Endothelial cell of umbilical vein (primary cell): ENCODE measurements around the gene CDH15. TPM values are rescaled to one million over a fixed set of nuclear protein-coding genes. Genes with fewer than 3 reads are reported as not detected.

Experiments
- BruUV-seq: library from RNA; stranded (reverse); fragments of 400-500 nt; replicated peaks from 2 replicates; lab custom pipeline; 2021; lab: Mats Ljungman, UMichigan
- CTCF ChIA-PET: fragments of 300-600, 350-600 bp; sonication (Branson Sonifier 250); formaldehyde crosslinking; loops from one replicate; lab custom pipeline; 2021; ENCODE audit warnings: antibody characterized with exemption, inconsistent platforms; lab: Charles Lee
- POLR2A ChIA-PET: fragments of 300-600, 350-600 bp; sonication (Branson Sonifier 250); formaldehyde crosslinking; loops from one replicate; lab custom pipeline; 2021; ENCODE audit warnings: antibody characterized with exemption, inconsistent platforms; lab: Charles Lee
- DNase-seq: peaks from one replicate; pipeline ENCODE4 v3.0.0-alpha.2; 2011; ENCODE audit warnings: low read depth, low spot score
- FAIRE-seq: peaks from 2 replicates; lab custom pipeline; 2011; peaks lifted over from hg19 to GRCh38; lab: Jason Lieb, UNC
- H2AFZ ChIP-seq: 2 replicates; pipeline ENCODE4 v1.6.0; 2012; ENCODE audit warnings: low read depth, low read length, control low read depth, inconsistent platforms
- H3K27ac ChIP-seq: 2 replicates; pipeline ENCODE4 v1.5.1; 2011; ENCODE audit warnings: low read depth, mild to moderate bottlenecking, control low read depth, low read length, moderate library complexity; ENCODE audit not compliant: insufficient read depth
- H3K27me3 ChIP-seq, 2 experiments: 2 replicates each; pipeline versions ENCODE4 v1.6.0 to v1.6.1; 2011; ENCODE audit warnings: low read length in 2 of 2, mixed read lengths in 1 of 2; ENCODE audit not compliant: control insufficient read depth in 2 of 2, insufficient read depth in 2 of 2
- H3K36me3 ChIP-seq, 2 experiments: 2 replicates in 1 of 2; 3 replicates in 1 of 2; pipeline ENCODE4 v1.5.1; 2011; ENCODE audit warnings: low read length in 2 of 2, mild to moderate bottlenecking in 1 of 2, moderate library complexity in 1 of 2; ENCODE audit not compliant: control insufficient read depth in 2 of 2, insufficient read depth in 2 of 2; ENCODE audit errors: extremely low read depth in 1 of 2
- H3K4me1 ChIP-seq: 3 replicates; pipeline ENCODE4 v1.5.1; 2011; ENCODE audit warnings: mild to moderate bottlenecking, low read length; ENCODE audit not compliant: control insufficient read depth, insufficient read depth; ENCODE audit errors: extremely low read depth
- H3K4me2 ChIP-seq: 2 replicates; pipeline ENCODE4 v1.6.1; 2011; ENCODE audit warnings: low read length, control low read depth, mixed read lengths; ENCODE audit not compliant: insufficient read depth
- H3K4me3 ChIP-seq, 3 experiments: fragments of 200-600 bp in 1 of 3; sonication (generic), shearing (Covaris generic) in 1 of 3; replicated peaks in 1 of 3; 2 replicates each; pipeline ENCODE4 v1.5.1; 2011 to 2016; ENCODE audit warnings: control low read depth in 3 of 3, low read length in 3 of 3, mild to moderate bottlenecking in 2 of 3, inconsistent platforms in 1 of 3, low read depth in 1 of 3, moderate library complexity in 1 of 3; ENCODE audit not compliant: insufficient read depth in 1 of 3
- H3K79me2 ChIP-seq: 2 replicates; pipeline ENCODE4 v1.6.0; 2012; ENCODE audit warnings: low read length, inconsistent platforms; ENCODE audit not compliant: control insufficient read depth, insufficient read depth
- H3K9ac ChIP-seq: replicated peaks from 2 replicates; pipeline ENCODE3; 2011; ENCODE audit warnings: low read length, control low read depth; ENCODE audit not compliant: insufficient read depth; ENCODE audit errors: extremely low read depth
- H3K9me1 ChIP-seq: replicated peaks from 3 replicates; pipeline ENCODE4 v1.6.0; 2011; ENCODE audit warnings: mild to moderate bottlenecking, low read length; ENCODE audit not compliant: control insufficient read depth, insufficient read depth; ENCODE audit errors: extremely low read depth
- H3K9me3 ChIP-seq: replicated peaks from 2 replicates; pipeline ENCODE4 v1.5.1; 2012; ENCODE audit warnings: low read length, inconsistent platforms; ENCODE audit not compliant: control insufficient read depth, insufficient read depth
- H4K20me1 ChIP-seq: replicated peaks from 2 replicates; pipeline ENCODE3; 2011; ENCODE audit warnings: mild to moderate bottlenecking, low read length; ENCODE audit not compliant: control insufficient read depth, insufficient read depth; ENCODE audit errors: extremely low read depth
- EZH2 ChIP-seq: IDR thresholded peaks from 2 replicates; pipeline ENCODE4 v1.6.1; 2012; ENCODE audit warnings: borderline replicate concordance, low read depth, mild to moderate bottlenecking, moderate library complexity, low read length, inconsistent platforms; ENCODE audit not compliant: severe bottlenecking
- FOS ChIP-seq: IDR thresholded peaks from 2 replicates; pipeline ENCODE4 v1.6.1; 2011; ENCODE audit warnings: mild to moderate bottlenecking, low read length, moderate library complexity, borderline replicate concordance; ENCODE audit not compliant: insufficient read depth
- GATA2 ChIP-seq: IDR thresholded peaks from 2 replicates; pipeline ENCODE4 v1.7.0; 2011; ENCODE audit warnings: low read depth, mild to moderate bottlenecking, moderate library complexity, mixed read lengths, low read length; ENCODE audit not compliant: insufficient read length, insufficient read depth
- JUN ChIP-seq: IDR thresholded peaks from 2 replicates; pipeline ENCODE4 v1.6.1; 2011; ENCODE audit warnings: borderline replicate concordance, low read depth; ENCODE audit not compliant: insufficient read length, insufficient read depth
- MYC ChIP-seq: IDR thresholded peaks from one replicate; pipeline ENCODE4 v1.6.1; 2011; ENCODE audit warnings: mild to moderate bottlenecking, low read depth, low read length
- POLR2A ChIP-seq: IDR thresholded peaks from 2 replicates; pipeline ENCODE4 v1.6.1; 2012; ENCODE audit warnings: low read depth, mild to moderate bottlenecking, control low read depth, low read length
- POLR2AphosphoS5 ChIP-seq: IDR thresholded peaks from 2 replicates; pipeline ENCODE4 v1.6.1; 2012; ENCODE audit warnings: low read depth, mild to moderate bottlenecking, control low read depth, low read length, moderate library complexity; ENCODE audit not compliant: insufficient read depth
- dilution Hi-C: fragments of 300-500 bp; cut with MboI; formaldehyde crosslinking; loops from one replicate; pipeline ENCODE4 v1.15.0; 2019; ENCODE audit warnings: low sequenced_read_pairs; ENCODE audit not compliant: extremely low pct_ligation_motif_present
- intact Hi-C: fragments of 100-400 bp; cut with micrococcal nuclease; formaldehyde crosslinking; loops from one replicate; pipeline ENCODE4 v1.10.0; 2022
- polyA plus RNA-seq, 4 experiments: library from polyadenylated mRNA; depleted of rRNA in 3 of 4; stranded (reverse) in 3 of 4; unstranded in 1 of 4; fragments of >200 nt; gene quantifications; 2 replicates each; pipeline versions ENCODE4 v1.2.1 to v1.2.3, GENCODE V29; 2011 to 2012; ENCODE audit warnings: missing spikeins in 1 of 4
- total RNA-seq: library from RNA; stranded (reverse); gene quantifications from 2 replicates; pipeline ENCODE4 v1.2.3, GENCODE V29; 2021
- TF ChIP-seq, protein P1 (sequence below): IDR thresholded peaks from 2 replicates; pipeline ENCODE4 v1.6.1; 2011; ENCODE audit not compliant: insufficient read depth, insufficient read length
- TF ChIP-seq, protein P2 (sequence below), 2 donors: IDR thresholded peaks; 1 replicate in 1 of 2; 2 replicates in 1 of 2; pipeline ENCODE4 v1.5.1; 2011; ENCODE audit warnings: low read length in 2 of 2, mild to moderate bottlenecking in 2 of 2, moderate library complexity in 2 of 2, control low read depth in 1 of 2, inconsistent platforms in 1 of 2, low read depth in 1 of 2; ENCODE audit not compliant: insufficient read depth in 1 of 2; ENCODE audit errors: extremely low read depth in 1 of 2

The CDH15 gene
- total and polyA plus RNA-seq, 2 donors (not counting 3 experiments of a cell fraction or from before 2014, with no cell fraction given), result 0.44 TPM; not detected in 1

DNA sequence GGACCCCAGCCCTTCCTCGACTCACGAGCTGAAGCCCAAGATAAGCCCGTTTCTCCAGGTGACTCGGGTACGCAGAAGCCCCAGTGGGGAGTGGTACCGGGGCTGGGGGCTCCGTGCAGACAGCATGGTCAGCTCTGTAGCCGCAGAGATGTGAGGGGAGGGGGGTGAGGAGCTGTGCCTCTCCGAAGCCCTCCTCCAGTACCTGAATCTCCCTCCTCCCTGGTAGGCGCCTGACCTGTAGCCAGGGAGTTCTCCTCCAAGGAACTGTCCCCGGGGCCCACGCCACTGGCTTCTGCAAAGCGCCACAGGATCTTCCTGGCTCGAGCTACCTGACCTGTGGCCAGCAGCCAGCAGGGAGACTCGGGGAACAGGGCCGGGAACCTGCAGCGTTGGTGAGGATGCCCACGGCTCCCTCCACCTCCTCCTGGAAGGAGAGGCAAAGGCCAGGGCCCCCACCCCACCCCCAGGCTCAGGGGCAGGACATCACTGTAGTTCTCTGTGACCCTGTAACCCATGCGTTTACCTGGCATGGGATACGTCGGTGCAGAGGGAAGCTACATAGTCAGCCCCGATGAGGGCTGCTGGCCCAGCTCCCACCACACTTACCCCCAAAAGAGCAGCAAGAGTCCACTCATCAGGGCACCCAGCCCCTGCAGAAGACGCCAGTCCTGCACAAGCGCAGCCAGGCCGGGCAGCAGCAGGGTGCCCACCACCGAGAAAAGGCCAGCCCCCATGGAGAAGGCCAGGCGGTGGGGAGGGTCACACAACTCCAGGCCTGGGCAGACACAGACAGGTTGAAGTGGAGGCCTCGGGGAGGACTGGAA lies 27.1 kb downstream of the CDH15 start:
- intact Hi-C loops (no loop called here), dilution Hi-C loops (no loop called here)
- Histone ChIP-seq H3K27ac (no peak overlapping the region), H3K36me3 (no peaks in the 10 kb centered on the region), H2AFZ (no peak overlapping the region), H3K4me3 (no peak overlapping the region), H4K20me1 (no peaks in the 10 kb centered on the region), H3K27me3 (peaks cover 20 to 32% of the 10 kb centered on the region in 2 experiments), H3K9me3 (no peaks in the 10 kb centered on the region), H3K9me1 (no peaks in the 10 kb centered on the region), H3K9ac (no peak overlapping the region), H3K4me2 (no peak overlapping the region), H3K79me2 (no peaks in the 10 kb centered on the region), H3K4me1 (no peaks in the 10 kb centered on the region)
- BruUV-seq, result no TSS peak
- TF ChIP-seq MYC, result no peak
- TF ChIP-seq, protein P1, sequence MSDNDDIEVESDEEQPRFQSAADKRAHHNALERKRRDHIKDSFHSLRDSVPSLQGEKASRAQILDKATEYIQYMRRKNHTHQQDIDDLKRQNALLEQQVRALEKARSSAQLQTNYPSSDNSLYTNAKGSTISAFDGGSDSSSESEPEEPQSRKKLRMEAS, result no peak
- no peak for TF ChIP-seq POLR2AphosphoS5
- no peak for TF ChIP-seq FOS
- no peak for TF ChIP-seq POLR2A
- TF ChIP-seq EZH2, result no peak
- no peak for TF ChIP-seq GATA2
- TF ChIP-seq JUN, result no peak
- TF ChIP-seq, protein P2, sequence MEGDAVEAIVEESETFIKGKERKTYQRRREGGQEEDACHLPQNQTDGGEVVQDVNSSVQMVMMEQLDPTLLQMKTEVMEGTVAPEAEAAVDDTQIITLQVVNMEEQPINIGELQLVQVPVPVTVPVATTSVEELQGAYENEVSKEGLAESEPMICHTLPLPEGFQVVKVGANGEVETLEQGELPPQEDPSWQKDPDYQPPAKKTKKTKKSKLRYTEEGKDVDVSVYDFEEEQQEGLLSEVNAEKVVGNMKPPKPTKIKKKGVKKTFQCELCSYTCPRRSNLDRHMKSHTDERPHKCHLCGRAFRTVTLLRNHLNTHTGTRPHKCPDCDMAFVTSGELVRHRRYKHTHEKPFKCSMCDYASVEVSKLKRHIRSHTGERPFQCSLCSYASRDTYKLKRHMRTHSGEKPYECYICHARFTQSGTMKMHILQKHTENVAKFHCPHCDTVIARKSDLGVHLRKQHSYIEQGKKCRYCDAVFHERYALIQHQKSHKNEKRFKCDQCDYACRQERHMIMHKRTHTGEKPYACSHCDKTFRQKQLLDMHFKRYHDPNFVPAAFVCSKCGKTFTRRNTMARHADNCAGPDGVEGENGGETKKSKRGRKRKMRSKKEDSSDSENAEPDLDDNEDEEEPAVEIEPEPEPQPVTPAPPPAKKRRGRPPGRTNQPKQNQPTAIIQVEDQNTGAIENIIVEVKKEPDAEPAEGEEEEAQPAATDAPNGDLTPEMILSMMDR (IDR thresholded peaks at IDR 0.05; ENCODE audit: extremely low read depth in 1 of 2, insufficient read depth in 1 of 2, low read depth in 1 of 2, low read length in 2 of 2), result no peak
- ChIA-PET CTCF (no interaction called here), POLR2A (no interaction called here)
- no peak for FAIRE-seq
- DNase-seq, result no peak
